ENCODE measurements around the gene CALD1.

DNA sequence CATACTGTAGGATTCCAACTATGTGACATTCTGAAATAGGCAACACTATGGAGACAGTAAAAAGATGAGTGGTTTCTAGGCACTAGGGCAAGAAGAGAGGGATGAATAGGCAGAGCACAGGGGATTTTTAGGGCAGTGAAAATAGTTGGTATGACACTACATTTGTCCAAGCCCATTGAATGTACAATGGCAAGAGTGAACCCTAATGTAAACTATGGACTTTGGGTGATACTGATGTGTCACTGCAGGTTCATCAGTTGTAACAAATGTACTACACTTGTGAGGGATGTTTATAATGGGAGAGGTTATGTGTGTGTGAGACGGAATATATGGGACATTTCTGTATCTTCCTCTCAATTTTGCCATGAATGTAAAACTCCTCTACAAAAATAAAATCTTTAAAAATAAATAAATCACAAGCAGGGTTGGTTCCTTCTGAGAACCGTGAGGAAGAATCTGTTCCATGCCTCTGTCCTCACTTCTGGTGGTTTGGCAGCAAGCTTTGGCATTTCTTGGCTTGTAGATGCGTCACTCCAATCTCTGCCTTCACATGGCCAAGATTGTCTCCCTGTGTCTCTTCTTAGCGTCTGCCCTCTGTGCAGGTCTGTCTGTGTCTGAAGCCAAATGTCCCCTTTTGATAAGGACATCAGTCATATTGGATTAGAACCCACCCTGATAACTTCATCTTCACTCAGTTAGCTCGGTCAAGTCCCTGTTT is 123.8 kb downstream of the CALD1 start:
- TF ChIP-seq, protein P1, sequence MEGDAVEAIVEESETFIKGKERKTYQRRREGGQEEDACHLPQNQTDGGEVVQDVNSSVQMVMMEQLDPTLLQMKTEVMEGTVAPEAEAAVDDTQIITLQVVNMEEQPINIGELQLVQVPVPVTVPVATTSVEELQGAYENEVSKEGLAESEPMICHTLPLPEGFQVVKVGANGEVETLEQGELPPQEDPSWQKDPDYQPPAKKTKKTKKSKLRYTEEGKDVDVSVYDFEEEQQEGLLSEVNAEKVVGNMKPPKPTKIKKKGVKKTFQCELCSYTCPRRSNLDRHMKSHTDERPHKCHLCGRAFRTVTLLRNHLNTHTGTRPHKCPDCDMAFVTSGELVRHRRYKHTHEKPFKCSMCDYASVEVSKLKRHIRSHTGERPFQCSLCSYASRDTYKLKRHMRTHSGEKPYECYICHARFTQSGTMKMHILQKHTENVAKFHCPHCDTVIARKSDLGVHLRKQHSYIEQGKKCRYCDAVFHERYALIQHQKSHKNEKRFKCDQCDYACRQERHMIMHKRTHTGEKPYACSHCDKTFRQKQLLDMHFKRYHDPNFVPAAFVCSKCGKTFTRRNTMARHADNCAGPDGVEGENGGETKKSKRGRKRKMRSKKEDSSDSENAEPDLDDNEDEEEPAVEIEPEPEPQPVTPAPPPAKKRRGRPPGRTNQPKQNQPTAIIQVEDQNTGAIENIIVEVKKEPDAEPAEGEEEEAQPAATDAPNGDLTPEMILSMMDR (conservative IDR thresholded peaks at IDR 0.05 in 1 of 2, IDR thresholded peaks at IDR 0.05 in 1 of 2; ENCODE audit: extremely low read depth in 1 of 2, insufficient read depth in 1 of 2, low read depth in 1 of 2, low read length in 2 of 2): no peak
- no peak for TF ChIP-seq EZH2 (IDR thresholded peaks at IDR 0.05; ENCODE audit: borderline replicate concordance, low read length)

Measured in mammary epithelial cell (primary cell).